Mucosa of descending colon (tissue), 3 donors: ENCODE results near the gene RPL35. TPM values are rescaled to one million over a fixed set of nuclear protein-coding genes. Genes with fewer than 3 reads are reported as not detected.

Experiments
- ATAC-seq: fragments of 200-7000 bp; cut with Tn5 transposase; one replicate; pipeline ENCODE4 v1.9.1; 2020; ENCODE audit warnings: mild to moderate bottlenecking, moderate library complexity
- DNase-seq, 3 donors: peaks; one replicate each; pipeline ENCODE4 v3.0.0-alpha.2; 2020
- H3K36me3 ChIP-seq: fragments of 200-600 bp; one replicate; pipeline ENCODE4 v1.8.0; 2021; ENCODE audit warnings: low read depth, mild to moderate bottlenecking
- H3K4me1 ChIP-seq: fragments of 200-600 bp; one replicate; pipeline ENCODE4 v1.8.0; 2021; ENCODE audit warnings: low read depth, mild to moderate bottlenecking
- H3K4me3 ChIP-seq: fragments of 200-600 bp; one replicate; pipeline ENCODE4 v1.8.0; 2021; ENCODE audit warnings: mild to moderate bottlenecking
- H3K9me3 ChIP-seq: fragments of 200-600 bp; one replicate; pipeline ENCODE4 v1.8.0; 2021; ENCODE audit warnings: mild to moderate bottlenecking
- CTCF ChIP-seq: fragments of 200-600 bp; IDR thresholded peaks from one replicate; pipeline ENCODE4 v1.8.0; 2022; ENCODE audit warnings: antibody characterized with exemption, mild to moderate bottlenecking
- intact Hi-C, 2 donors: fragments of 100-400 bp; cut with DNase I in 1 of 2; cut with micrococcal nuclease in 1 of 2; formaldehyde crosslinking; loops; one replicate each; pipeline versions ENCODE4 v1.11.0 to v1.11.1; 2022; cut with DNase I, micrococcal nuclease
- total RNA-seq, 3 donors: library from RNA; stranded (reverse); fragmentation: NEBNext Ultra II Directional in 2 of 3; extraction: Animal tissue kit (Norgen Biotek cat#: 25700) in 2 of 3; gene quantifications; one replicate each; pipeline versions ENCODE4 v1.2.1 to v1.2.4, GENCODE V29; 2021 to 2023
- donor health status: DM: no; HTN: no; CAD: no; lungs with moderate emphysema.
- donor health status: DM: no; HTN: no; CAD: no.
- donor health status: DM: no; HTN: yes; CAD: no.

RPL35 gene
- total RNA-seq, 3 donors from 2014 or later = 676 to 897 (median 838) TPM

- Histone ChIP-seq H3K4me3 (no peak overlapping the region), H3K9me3 (no peaks in the 10 kb centered on the region), H3K36me3 (peaks cover 21% of the 10 kb centered on the region), H3K4me1 (peaks cover 16% of the 10 kb centered on the region)
- ATAC-seq = no peak
- DNase-seq = peak in 1 of 3 donors; percentile 25
- intact Hi-C loops = no loop called here
- no peak for TF ChIP-seq CTCF
These were observed 1.8 kb downstream of the RPL35 start for GRCh38 chr9:124859803-124860581.

- TF ChIP-seq CTCF = no peak
- intact Hi-C loops = no loop called here
These were observed 3.3 kb downstream of the RPL35 start for GRCh38 chr9:124858330-124859046.

GRCh38 chr9:124857533-124858162 is 4.1 kb downstream of the RPL35 start:
- peaks cover 21% of the 10 kb centered on the region for H3K36me3 ChIP-seq
- H3K4me1 ChIP-seq = peaks cover 21% of the 10 kb centered on the region
- TF ChIP-seq CTCF = no peak
- H3K9me3 ChIP-seq = no peaks in the 10 kb centered on the region
- DNase-seq = no peak
- no peak for ATAC-seq
- H3K4me3 ChIP-seq = no peak overlapping the region
- intact Hi-C loops = no loop called here

More at GRCh38 chr9:124858330-124859046, 3.3 kb downstream of the RPL35 start:
- H3K36me3 ChIP-seq = peaks cover 21% of the 10 kb centered on the region
- no peaks in the 10 kb centered on the region for H3K9me3 ChIP-seq
- DNase-seq (no peak), ATAC-seq (no peak)
- peaks cover 17% of the 10 kb centered on the region for H3K4me1 ChIP-seq
- H3K4me3 ChIP-seq = no peak overlapping the region

GRCh38 chr9:124855944-124856765 is 5.6 kb downstream of the RPL35 start:
- DNase-seq (no peak), ATAC-seq (peak; percentile 8)
- intact Hi-C loops = no loop called here
- Histone ChIP-seq H3K9me3 (no peaks in the 10 kb centered on the region), H3K4me3 (no peak overlapping the region), H3K36me3 (peaks cover 18% of the 10 kb centered on the region), H3K4me1 (peaks cover 24% of the 10 kb centered on the region)
- TF ChIP-seq CTCF = no peak

GRCh38 chr9:124855566-124855943 is 6.2 kb downstream of the RPL35 start:
- no peaks in the 10 kb centered on the region for H3K9me3 ChIP-seq
- H3K4me3 ChIP-seq = no peak overlapping the region
- ATAC-seq (no peak), DNase-seq (no peak)
- intact Hi-C loops = no loop called here
- no peak for TF ChIP-seq CTCF
- H3K4me1 ChIP-seq = peaks cover 19% of the 10 kb centered on the region
- H3K36me3 ChIP-seq = peaks cover 18% of the 10 kb centered on the region
